ENCODE measurements around the gene TLNRD1.

TLNRD1 gene

GRCh38 chr15:80977627-80978036, 23.1 kb upstream of the TLNRD1 start:
- no peak overlapping the region for H3K4me2 ChIP-seq (ENCODE audit: low read depth, low read length, poor library complexity, severe bottlenecking)
- peaks cover 10% of the 10 kb centered on the region; the same call in 1 of the 2 replicates for H3K36me3 ChIP-seq (ENCODE audit: low read length)
- TF ChIP-seq EZH2phosphoT487 (conservative IDR thresholded peaks at IDR 0.05; ENCODE audit: low read length) (no peak), CTCF (IDR thresholded peaks at IDR 0.05; ENCODE audit: insufficient read depth, low read length, poor library complexity, severe bottlenecking) (no peak)
- peaks cover 7% of the 10 kb centered on the region; the same call in 1 of the 2 replicates for H3K79me2 ChIP-seq (ENCODE audit: insufficient read depth, low read length)
- no peaks in the 10 kb centered on the region for H3K27me3 ChIP-seq (ENCODE audit: low read length)
- no peaks in the 10 kb centered on the region for H4K20me1 ChIP-seq (ENCODE audit: low read depth, low read length)
- no peak overlapping the region for H3K9ac ChIP-seq (ENCODE audit: low read length)
- H2AFZ ChIP-seq (ENCODE audit: low read depth, low read length, severe bottlenecking) = no peak overlapping the region
- H3F3A ChIP-seq (ENCODE audit: insufficient read depth) = no peaks in the 10 kb centered on the region; the same call in 1 of the 2 replicates
- no peak overlapping the region for H3K27ac ChIP-seq (ENCODE audit: low read depth, low read length)
- H3K9me3 ChIP-seq (ENCODE audit: insufficient read depth, low read length) = no peaks in the 10 kb centered on the region
- no peak overlapping the region for H3K4me3 ChIP-seq (ENCODE audit: insufficient read depth, low read length, poor library complexity, severe bottlenecking)
- no peaks in the 10 kb centered on the region for H3K9me2 ChIP-seq (replicated peaks; ENCODE audit: insufficient read depth, low read length)

DNA sequence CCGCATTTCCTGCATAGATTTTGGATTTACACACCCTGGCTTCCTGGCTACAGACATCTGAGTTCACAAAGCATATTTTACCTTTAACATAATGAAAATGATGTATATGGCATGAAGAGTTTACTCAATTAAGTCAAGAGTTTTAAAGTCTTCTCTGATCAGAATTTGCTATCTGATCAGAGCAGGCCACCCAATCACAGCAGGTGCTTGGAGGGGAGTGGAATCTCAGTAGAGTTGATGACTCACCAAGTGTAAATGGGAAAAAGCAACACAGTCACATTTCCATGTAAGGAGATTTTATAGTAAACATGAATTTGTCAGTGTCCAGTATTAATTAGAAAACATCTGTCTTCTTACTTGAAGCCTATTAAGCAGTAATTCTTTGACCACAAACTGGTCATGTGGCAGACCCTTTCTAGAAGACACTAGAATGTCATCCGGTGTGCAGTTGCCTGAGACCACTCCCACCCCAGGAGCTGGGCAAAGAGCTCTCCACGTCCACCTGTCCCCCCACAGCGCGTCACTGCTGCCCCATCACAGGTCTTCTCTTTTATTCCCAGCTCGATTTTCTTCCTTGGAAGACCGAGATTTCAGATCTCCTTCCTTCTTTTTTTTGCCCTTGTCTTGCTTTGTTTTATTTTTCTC, 21.9 kb upstream of the TLNRD1 start:
- no peak for TF ChIP-seq CTCF (IDR thresholded peaks at IDR 0.05; ENCODE audit: insufficient read depth, low read length, poor library complexity, severe bottlenecking)
- TF ChIP-seq EZH2phosphoT487 (conservative IDR thresholded peaks at IDR 0.05; ENCODE audit: low read length) = no peak
- Histone ChIP-seq H3K27ac (ENCODE audit: low read depth, low read length) (no peak overlapping the region), H3K27me3 (ENCODE audit: low read length) (no peaks in the 10 kb centered on the region), H3F3A (ENCODE audit: insufficient read depth) (no peaks in the 10 kb centered on the region; the same call in 1 of the 2 replicates), H3K9ac (ENCODE audit: low read length) (no peak overlapping the region), H4K20me1 (ENCODE audit: low read depth, low read length) (no peaks in the 10 kb centered on the region), H3K4me2 (ENCODE audit: low read depth, low read length, poor library complexity, severe bottlenecking) (no peak overlapping the region), H2AFZ (ENCODE audit: low read depth, low read length, severe bottlenecking) (no peak overlapping the region), H3K36me3 (ENCODE audit: low read length) (peaks cover 10% of the 10 kb centered on the region; the same call in 1 of the 2 replicates), H3K9me2 (replicated peaks; ENCODE audit: insufficient read depth, low read length) (no peaks in the 10 kb centered on the region), H3K4me3 (ENCODE audit: insufficient read depth, low read length, poor library complexity, severe bottlenecking) (no peak overlapping the region), H3K9me3 (ENCODE audit: insufficient read depth, low read length) (no peaks in the 10 kb centered on the region), H3K79me2 (ENCODE audit: insufficient read depth, low read length) (peaks cover 15% of the 10 kb centered on the region)

- no peak overlapping the region for H3K27ac ChIP-seq (ENCODE audit: low read depth, low read length)
Measured at GRCh38 chr15:80979538-80980200, 21.1 kb upstream of the TLNRD1 start.

More at GRCh38 chr15:80979538-80980200, 21.1 kb upstream of the TLNRD1 start:
- H3K9ac ChIP-seq (ENCODE audit: low read length) = no peak overlapping the region
- H3K9me3 ChIP-seq (ENCODE audit: insufficient read depth, low read length) = no peaks in the 10 kb centered on the region
- peaks cover 22% of the 10 kb centered on the region for H3K79me2 ChIP-seq (ENCODE audit: insufficient read depth, low read length)
- H3K36me3 ChIP-seq (ENCODE audit: low read length) = peaks cover 10% of the 10 kb centered on the region; the same call in 1 of the 2 replicates
- H3F3A ChIP-seq (ENCODE audit: insufficient read depth) = no peaks in the 10 kb centered on the region; the same call in 1 of the 2 replicates
- H3K4me2 ChIP-seq (ENCODE audit: low read depth, low read length, poor library complexity, severe bottlenecking) = no peak overlapping the region
- no peak for TF ChIP-seq EZH2phosphoT487 (conservative IDR thresholded peaks at IDR 0.05; ENCODE audit: low read length)
- no peak for TF ChIP-seq CTCF (IDR thresholded peaks at IDR 0.05; ENCODE audit: insufficient read depth, low read length, poor library complexity, severe bottlenecking)
- H3K27me3 ChIP-seq (ENCODE audit: low read length) = no peaks in the 10 kb centered on the region
- H3K9me2 ChIP-seq (replicated peaks; ENCODE audit: insufficient read depth, low read length) = no peaks in the 10 kb centered on the region
- H2AFZ ChIP-seq (ENCODE audit: low read depth, low read length, severe bottlenecking) = no peak overlapping the region
- H4K20me1 ChIP-seq (ENCODE audit: low read depth, low read length) = no peaks in the 10 kb centered on the region
- no peak overlapping the region for H3K4me3 ChIP-seq (ENCODE audit: insufficient read depth, low read length, poor library complexity, severe bottlenecking)
